Lower leg skin (tissue), 3 donors: ENCODE results near the gene DENND4C.

Experiments used
- CTCF ChIP-seq, 3 donors: fragments of 450-650 bp; IDR thresholded peaks; one replicate each; pipeline ENCODE4 v1.5.1; 2016; ENCODE audit warnings: antibody characterized with exemption in 3 of 3, mild to moderate bottlenecking in 3 of 3, moderate library complexity in 2 of 3
- POLR2A ChIP-seq, 2 donors: fragments of 450-650 bp; IDR thresholded peaks; one replicate each; pipeline ENCODE4 v1.6.1; 2016 to 2017; ENCODE audit warnings: antibody characterized with exemption in 2 of 2, mild to moderate bottlenecking in 1 of 2, moderate library complexity in 1 of 2

DNA sequence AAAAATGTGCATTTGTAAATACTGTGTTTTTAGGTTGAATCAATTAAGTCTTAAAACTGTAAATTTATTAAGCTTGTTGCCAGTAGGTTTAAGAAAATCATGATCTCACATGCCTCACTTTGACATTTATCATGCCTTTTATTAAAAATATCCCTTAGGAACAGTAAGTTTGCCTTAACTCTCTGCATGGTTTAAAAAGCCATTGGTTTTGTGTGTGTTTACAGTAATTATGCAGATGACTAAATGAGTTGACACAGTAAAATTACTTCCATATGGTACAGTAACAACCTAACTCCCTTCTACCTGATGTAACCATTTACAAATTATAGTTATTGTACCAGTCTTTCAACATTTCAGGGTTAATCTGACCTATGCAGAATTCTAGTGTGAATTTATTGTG, 143.0 kb downstream of the DENND4C start:
- TF ChIP-seq CTCF (IDR thresholded peaks at IDR 0.05) (no peak), POLR2A (IDR thresholded peaks at IDR 0.05) (no peak)
